ENCODE results near the gene SNORC. TPM values are rescaled to one million over a fixed set of nuclear protein-coding genes. Genes with fewer than 3 reads are reported as not detected.

SNORC gene
- total and polyA plus RNA-seq, 2 experiments from 2014 or later, result 2.2 to 7.5 TPM

- H3K27ac ChIP-seq, result no peak overlapping the region
These were observed 15.3 kb downstream of the SNORC start for GRCh38 chr2:232885264-232885961.

GRCh38 chr2:232886176-232886575, 16.1 kb downstream of the SNORC start:
- H3K9me2 ChIP-seq (replicated peaks; ENCODE audit: insufficient read depth), result no peaks in the 10 kb centered on the region
- TF ChIP-seq CTCF (IDR thresholded peaks at IDR 0.05; ENCODE audit: poor library complexity) (no peak), EZH2phosphoT487 (IDR thresholded peaks at IDR 0.05; ENCODE audit: low read depth, severe bottlenecking, unreplicated experiment) (no peak), EZH2 (IDR thresholded peaks at IDR 0.05; ENCODE audit: borderline replicate concordance) (no peak)
- DNase-seq (ENCODE audit: low spot score), result no peak
- H2AFZ ChIP-seq, result no peak overlapping the region
- WGBS (ENCODE audit: low lambda C conversion rate, missing lambda C conversion rate), result 92% methylated on average over 11 of the region's 11 CpGs
- no peaks in the 10 kb centered on the region for H3K27me3 ChIP-seq
- H3K36me3 ChIP-seq (replicated peaks; ENCODE audit: insufficient read depth, low read depth), result no peaks in the 10 kb centered on the region
- H3K9me3 ChIP-seq (ENCODE audit: low read depth), result no peaks in the 10 kb centered on the region
- no peak overlapping the region for H3K4me2 ChIP-seq
- H3K79me2 ChIP-seq, result no peaks in the 10 kb centered on the region
- no peak overlapping the region for H3K27ac ChIP-seq
- no peaks in the 10 kb centered on the region for H4K20me1 ChIP-seq (ENCODE audit: insufficient read depth, poor library complexity, severe bottlenecking)
- no peak overlapping the region for H3K4me3 ChIP-seq
- H3K4me1 ChIP-seq (ENCODE audit: insufficient read depth), result no peaks in the 10 kb centered on the region

More at GRCh38 chr2:232885264-232885961, 15.3 kb downstream of the SNORC start:
- Histone ChIP-seq H3K4me1 (ENCODE audit: insufficient read depth) (no peaks in the 10 kb centered on the region), H3K27me3 (no peaks in the 10 kb centered on the region), H3K9me2 (replicated peaks; ENCODE audit: insufficient read depth) (no peaks in the 10 kb centered on the region), H3K4me3 (no peak overlapping the region), H3K79me2 (no peaks in the 10 kb centered on the region), H4K20me1 (ENCODE audit: insufficient read depth, poor library complexity, severe bottlenecking) (no peaks in the 10 kb centered on the region), H3K36me3 (replicated peaks; ENCODE audit: insufficient read depth, low read depth) (no peaks in the 10 kb centered on the region), H2AFZ (no peak overlapping the region), H3K9me3 (ENCODE audit: low read depth) (no peaks in the 10 kb centered on the region), H3K4me2 (no peak overlapping the region)
- TF ChIP-seq EZH2phosphoT487 (IDR thresholded peaks at IDR 0.05; ENCODE audit: low read depth, severe bottlenecking, unreplicated experiment) (no peak), EZH2 (IDR thresholded peaks at IDR 0.05; ENCODE audit: borderline replicate concordance) (no peak), CTCF (IDR thresholded peaks at IDR 0.05; ENCODE audit: poor library complexity) (no peak)
- WGBS (ENCODE audit: low lambda C conversion rate, missing lambda C conversion rate), result 88% methylated on average over 25 of the region's 25 CpGs
- no peak for DNase-seq (ENCODE audit: low spot score)

- H3K27me3 ChIP-seq, result no peaks in the 10 kb centered on the region
- H3K79me2 ChIP-seq, result no peaks in the 10 kb centered on the region
- no peaks in the 10 kb centered on the region for H3K36me3 ChIP-seq (replicated peaks; ENCODE audit: insufficient read depth, low read depth)
- H3K4me3 ChIP-seq, result no peak overlapping the region
- no peaks in the 10 kb centered on the region for H3K9me2 ChIP-seq (replicated peaks; ENCODE audit: insufficient read depth)
- H3K9me3 ChIP-seq (ENCODE audit: low read depth), result no peaks in the 10 kb centered on the region
- DNase-seq (ENCODE audit: low spot score), result no peak
- no peak overlapping the region for H2AFZ ChIP-seq
- no peak overlapping the region for H3K27ac ChIP-seq
- no peaks in the 10 kb centered on the region for H4K20me1 ChIP-seq (ENCODE audit: insufficient read depth, poor library complexity, severe bottlenecking)
- WGBS (ENCODE audit: low lambda C conversion rate, missing lambda C conversion rate), result 90% methylated on average over 7 of the region's 7 CpGs
- TF ChIP-seq CTCF (IDR thresholded peaks at IDR 0.05; ENCODE audit: poor library complexity) (no peak), EZH2phosphoT487 (IDR thresholded peaks at IDR 0.05; ENCODE audit: low read depth, severe bottlenecking, unreplicated experiment) (no peak), EZH2 (IDR thresholded peaks at IDR 0.05; ENCODE audit: borderline replicate concordance) (no peak)
- H3K4me2 ChIP-seq, result no peak overlapping the region
- no peaks in the 10 kb centered on the region for H3K4me1 ChIP-seq (ENCODE audit: insufficient read depth)
These were observed 16.6 kb downstream of the SNORC start for GRCh38 chr2:232886632-232887031.
